GM13976 (cell line): ENCODE results near the gene EMILIN2.
"Not testable (repeated sequence)": the region's sequence is repeated elsewhere in the genome, so short reads cannot be mapped to it uniquely, and the experiment has no call there.

Experiments
- DNase-seq: peaks from one replicate; pipeline ENCODE4 v3.0.0; 2012; ENCODE audit warnings: low spot score
- CTCF ChIP-seq: IDR thresholded peaks from 2 replicates; pipeline ENCODE4 v1.5.1; 2012; ENCODE audit warnings: borderline replicate concordance, mild to moderate bottlenecking; ENCODE audit not compliant: insufficient read depth; ENCODE audit errors: extremely low read depth, missing control alignments, control extremely low read depth
- in situ Hi-C: fragments of 300-500 bp; cut with MboI; formaldehyde crosslinking; loops from one replicate; pipeline ENCODE4 v1.12.0; 2022; ENCODE audit warnings: low sequenced_read_pairs, mixed read lengths, inconsistent platforms; ENCODE audit not compliant: unreplicated experiment

Gene EMILIN2

GRCh38 chr18:2853173-2853925 is 6.5 kb downstream of the EMILIN2 start:
- in situ Hi-C loops: loop anchor here (25.0 kb wide), 1 partner anchor 109 kb away; no protein-coding TSS in a partner anchor
- no peak for DNase-seq
- no peak for TF ChIP-seq CTCF

GRCh38 chr18:2853926-2854664 is 7.3 kb downstream of the EMILIN2 start:
- no peak for DNase-seq
- no peak for TF ChIP-seq CTCF
- in situ Hi-C loops: loop anchor here (25.0 kb wide), 1 partner anchor 108 kb away; no protein-coding TSS in a partner anchor

DNA sequence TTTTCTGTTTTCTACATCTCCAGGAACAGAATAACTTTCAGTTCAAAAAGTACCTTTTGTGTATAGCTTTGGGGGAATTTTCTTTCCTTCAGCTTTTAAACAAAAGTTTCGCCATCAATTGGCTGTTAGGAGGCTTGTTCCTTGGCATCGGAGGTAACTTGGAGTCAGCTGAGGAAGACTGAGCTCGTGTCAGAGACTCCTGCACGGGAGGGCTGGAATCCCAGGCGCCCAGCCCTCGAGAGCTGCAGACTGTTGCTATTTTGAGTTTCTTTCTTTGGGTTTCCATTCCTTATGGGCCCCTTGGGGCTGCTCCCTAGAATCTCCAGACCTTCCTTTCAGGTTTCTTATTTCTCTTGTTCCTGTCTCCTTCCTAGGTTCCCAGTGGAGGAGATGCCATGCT is 8.1 kb downstream of the EMILIN2 start:
- DNase-seq: no peak
- in situ Hi-C loops: loop anchor here (25.0 kb wide), 1 partner anchor 107 kb away; no protein-coding TSS in a partner anchor
- no peak for TF ChIP-seq CTCF

DNA sequence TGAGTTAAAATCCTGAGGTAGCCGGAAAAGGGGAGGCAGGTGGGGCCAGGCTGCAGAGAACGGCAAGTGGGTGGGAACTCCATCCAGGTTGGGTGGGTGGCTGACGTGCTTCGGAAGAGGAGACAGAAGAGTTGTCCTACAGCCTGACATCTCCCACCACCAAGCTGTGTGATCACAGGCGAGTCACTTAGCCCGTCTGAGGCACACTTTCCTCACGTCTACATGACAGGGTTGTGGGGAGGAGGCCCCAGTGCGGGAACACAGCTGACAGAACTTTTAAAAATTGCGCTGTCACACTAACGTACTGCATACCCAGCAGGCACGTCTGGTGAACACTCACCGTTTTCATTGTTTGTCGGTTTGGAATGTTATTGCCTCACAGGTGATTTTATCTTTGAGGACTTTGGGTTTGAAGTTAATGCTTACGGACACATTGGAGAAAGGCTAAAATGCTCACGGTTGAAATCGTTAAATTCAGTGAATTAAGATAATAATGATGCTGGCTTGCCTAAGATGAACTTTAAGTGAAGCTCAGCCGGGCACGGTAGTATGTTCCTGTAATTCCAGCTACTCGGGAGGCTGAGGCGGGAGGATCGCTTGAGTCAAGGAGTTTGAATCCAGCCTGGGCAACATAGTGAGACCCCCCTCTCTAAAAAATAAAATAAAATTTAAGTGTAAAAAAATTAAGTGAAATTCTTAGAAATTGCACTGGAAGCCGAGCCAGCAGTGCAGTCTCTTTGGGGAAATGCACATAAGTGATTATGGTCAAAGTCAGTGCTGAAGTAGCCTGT is 8.9 kb downstream of the EMILIN2 start:
- no peak for TF ChIP-seq CTCF
- in situ Hi-C loops: loop anchor here (25.0 kb wide), 1 partner anchor 107 kb away; no protein-coding TSS in a partner anchor
- DNase-seq: no peak

GRCh38 chr18:2856547-2857170 is 9.9 kb downstream of the EMILIN2 start:
- in situ Hi-C loops: loop anchor here (25.0 kb wide), 1 partner anchor 106 kb away; no protein-coding TSS in a partner anchor
- DNase-seq: no peak
- no peak for TF ChIP-seq CTCF

DNA sequence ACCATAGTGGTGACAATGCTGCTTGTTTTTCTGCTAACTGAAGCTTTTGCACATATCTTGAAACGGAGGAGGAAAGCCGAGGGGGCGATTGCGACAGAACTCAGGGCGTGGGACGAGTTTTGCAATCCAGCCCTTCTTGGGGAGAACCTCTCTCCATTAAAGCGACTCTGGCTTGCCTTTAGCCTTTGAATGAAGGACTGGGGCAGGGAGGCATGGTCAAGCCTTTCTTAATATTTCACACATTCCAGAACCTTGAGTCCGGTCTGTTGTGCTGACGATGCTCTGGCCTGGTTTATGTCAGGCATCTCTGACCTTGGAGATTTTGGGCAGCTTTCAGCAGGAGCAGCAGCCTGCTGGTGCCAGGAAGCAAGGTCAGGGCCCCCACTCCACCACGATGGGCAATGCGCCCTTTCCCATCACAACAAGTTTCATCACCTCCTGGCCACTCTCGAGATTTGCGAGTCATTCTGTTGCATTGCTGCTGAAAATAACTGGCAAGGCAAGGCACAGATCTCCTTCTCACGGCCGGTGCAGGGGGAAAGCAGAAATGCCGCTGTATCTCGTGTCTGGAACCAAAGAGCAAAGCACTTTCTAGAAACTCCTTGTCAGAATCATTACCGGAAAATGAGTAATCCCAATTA is 10.8 kb downstream of the EMILIN2 start:
- in situ Hi-C loops: loop anchor here (25.0 kb wide), 1 partner anchor 105 kb away; no protein-coding TSS in a partner anchor
- DNase-seq: no peak
- no peak for TF ChIP-seq CTCF

DNA sequence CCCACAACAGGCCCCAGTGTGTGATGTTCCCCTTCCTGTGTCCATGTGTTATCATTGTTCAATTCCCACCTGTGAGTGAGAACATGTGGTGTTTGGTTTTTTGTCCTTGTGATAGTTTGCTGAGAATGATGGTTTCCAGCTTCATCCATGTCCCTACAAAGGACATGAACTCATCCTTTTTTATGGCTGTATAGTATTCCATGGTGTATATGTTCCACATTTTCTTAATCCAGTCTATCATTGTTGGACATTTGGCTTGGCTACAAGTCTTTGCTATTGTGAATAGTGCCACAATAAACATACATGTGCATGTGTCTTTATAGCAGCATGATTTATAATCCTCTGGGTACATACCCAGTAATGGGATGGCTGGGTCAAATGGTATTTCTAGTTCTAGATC is 13.6 kb downstream of the EMILIN2 start:
- DNase-seq: not testable (repeated sequence)
- in situ Hi-C loops: loop anchor here (25.0 kb wide), 1 partner anchor 102 kb away; no protein-coding TSS in a partner anchor

DNA sequence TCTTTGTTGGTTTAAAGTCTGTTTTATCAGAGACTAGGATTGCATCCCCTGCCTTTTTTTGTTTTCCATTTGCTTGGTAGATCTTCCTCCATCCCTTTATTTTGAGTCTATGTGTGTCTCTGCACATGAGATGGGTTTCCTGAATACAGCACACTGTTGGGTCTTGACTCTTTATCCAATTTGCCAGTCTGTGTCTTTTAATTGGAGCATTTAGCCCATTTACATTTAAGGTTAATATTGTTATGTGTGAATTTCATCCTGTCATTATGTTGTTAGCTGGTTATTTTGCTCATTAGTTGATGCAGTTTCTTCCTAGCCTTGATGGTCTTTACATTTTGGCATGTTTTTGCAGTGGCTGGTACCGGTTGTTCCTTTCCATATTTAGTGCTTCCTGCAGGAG is 17.2 kb downstream of the EMILIN2 start:
- in situ Hi-C loops: loop anchor here (25.0 kb wide), 1 partner anchor 98 kb away; no protein-coding TSS in a partner anchor

GRCh38 chr18:2866465-2866864 is 19.7 kb downstream of the EMILIN2 start:
- in situ Hi-C loops: loop anchor here (25.0 kb wide), 1 partner anchor 96 kb away; no protein-coding TSS in a partner anchor
- not testable (repeated sequence) for DNase-seq

More for the DNA sequence above, 17.2 kb downstream of the EMILIN2 start:
- DNase-seq: not testable (repeated sequence)
